Fibroblast of villous mesenchyme (primary cell): ENCODE data around the gene NRG2. TPM values are rescaled to one million over a fixed set of nuclear protein-coding genes. Genes with fewer than 3 reads are reported as not detected.

Source experiments
- DNase-seq: peaks from one replicate; pipeline ENCODE4 v3.0.0-alpha.2; 2010; ENCODE audit warnings: low read depth
- H3K4me3 ChIP-seq: 2 replicates; pipeline ENCODE4 v1.5.1; 2011; ENCODE audit warnings: low read depth, mild to moderate bottlenecking, low read length
- CTCF ChIP-seq: IDR thresholded peaks from 2 replicates; pipeline ENCODE4 v1.5.1; 2012; ENCODE audit warnings: low read depth, mild to moderate bottlenecking, low read length; ENCODE audit not compliant: insufficient read depth
- total RNA-seq: library from RNA; depleted of rRNA; stranded (reverse); fragments of >200 nt; gene quantifications from 2 replicates; pipeline ENCODE4 v1.2.3, GENCODE V29; 2012

NRG2 gene
- total RNA-seq, 1 donor, result under 0.01 TPM

DNA sequence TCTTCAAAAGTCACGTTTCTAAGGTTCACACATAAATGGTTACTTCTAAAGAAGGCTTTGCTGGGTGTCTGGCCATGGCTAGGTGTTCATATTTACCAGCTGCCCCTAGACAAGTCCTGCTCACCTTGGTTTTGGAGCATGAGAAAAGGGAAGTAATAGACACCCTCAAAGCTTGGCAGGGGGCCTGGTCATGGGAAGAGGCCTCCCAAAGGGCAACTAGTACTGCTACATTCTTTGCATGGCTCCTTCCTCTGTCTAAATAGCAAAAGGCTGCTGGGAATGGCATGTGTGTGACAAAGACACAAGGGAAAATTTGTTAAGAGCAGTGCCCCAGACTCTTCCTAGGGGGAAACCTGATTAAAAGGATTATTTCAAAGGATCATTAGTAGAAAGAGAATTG lies 93.4 kb downstream of the NRG2 start:
- no peak for TF ChIP-seq CTCF
- DNase-seq, result no peak
- H3K4me3 ChIP-seq, result no peak overlapping the region

DNA sequence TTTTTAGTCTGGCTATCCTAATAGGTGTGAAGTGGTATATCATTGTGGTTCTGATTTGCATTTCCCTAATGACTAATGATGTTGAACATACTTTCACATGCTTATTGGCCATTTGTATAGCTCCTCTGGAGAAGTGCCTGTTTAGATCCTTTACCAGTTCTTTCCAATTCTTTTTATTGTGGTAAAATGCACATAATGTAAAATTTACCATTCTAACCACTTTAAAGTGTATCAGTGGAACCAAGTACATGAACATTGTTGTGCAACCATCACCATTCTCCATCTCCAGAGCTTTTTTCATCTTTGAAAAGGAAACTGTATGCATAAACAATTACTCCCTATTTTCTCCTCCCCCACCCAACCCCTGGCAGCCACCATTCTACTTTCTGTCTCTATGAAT lies 95.4 kb downstream of the NRG2 start:
- DNase-seq, result no peak
- no peak for TF ChIP-seq CTCF
- H3K4me3 ChIP-seq, result no peak overlapping the region

GRCh38 chr5:139946440-139946839 lies 96.7 kb downstream of the NRG2 start:
- H3K4me3 ChIP-seq, result no peak overlapping the region
- TF ChIP-seq CTCF, result no peak
- no peak for DNase-seq

DNA sequence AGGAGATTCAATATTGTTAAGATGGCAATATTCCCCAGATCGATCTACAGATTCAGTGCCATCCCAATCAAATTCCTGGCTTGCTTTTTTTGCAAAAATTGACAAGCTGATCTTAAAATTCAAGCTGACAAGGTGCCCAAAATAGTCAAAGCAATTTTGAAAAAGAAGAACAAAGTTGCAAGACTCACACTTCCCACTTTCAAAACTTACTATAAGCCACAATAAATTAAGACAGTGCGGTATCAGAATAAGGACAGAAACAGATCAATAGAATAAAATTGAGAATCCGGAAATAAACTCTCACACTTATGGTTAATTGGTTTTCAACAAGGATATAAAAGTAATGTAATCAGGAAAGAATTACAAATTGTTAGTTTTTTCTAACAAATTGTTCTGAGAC lies 97.1 kb downstream of the NRG2 start:
- no peak for TF ChIP-seq CTCF
- H3K4me3 ChIP-seq, result no peak overlapping the region
- no peak for DNase-seq

DNA sequence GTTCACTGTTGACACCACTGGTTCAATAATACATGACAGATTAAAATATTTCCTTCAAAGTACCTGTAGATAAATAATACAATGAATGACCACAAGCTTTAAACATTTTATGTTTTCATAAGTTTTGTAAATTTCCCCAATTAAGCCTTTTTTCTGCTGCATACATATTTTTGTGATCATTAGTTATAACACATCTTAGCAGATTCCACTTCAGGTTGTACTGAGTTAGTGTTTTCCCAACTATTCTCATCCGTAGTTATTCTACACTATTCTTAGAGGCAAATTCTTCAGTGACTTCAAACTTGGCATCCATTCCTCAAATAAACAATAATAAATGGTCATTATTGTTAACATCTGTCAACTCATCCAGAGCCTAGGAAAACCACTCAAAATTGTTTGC lies 100.9 kb downstream of the NRG2 start:
- TF ChIP-seq CTCF, result no peak
- no peak overlapping the region for H3K4me3 ChIP-seq
- DNase-seq, result no peak

DNA sequence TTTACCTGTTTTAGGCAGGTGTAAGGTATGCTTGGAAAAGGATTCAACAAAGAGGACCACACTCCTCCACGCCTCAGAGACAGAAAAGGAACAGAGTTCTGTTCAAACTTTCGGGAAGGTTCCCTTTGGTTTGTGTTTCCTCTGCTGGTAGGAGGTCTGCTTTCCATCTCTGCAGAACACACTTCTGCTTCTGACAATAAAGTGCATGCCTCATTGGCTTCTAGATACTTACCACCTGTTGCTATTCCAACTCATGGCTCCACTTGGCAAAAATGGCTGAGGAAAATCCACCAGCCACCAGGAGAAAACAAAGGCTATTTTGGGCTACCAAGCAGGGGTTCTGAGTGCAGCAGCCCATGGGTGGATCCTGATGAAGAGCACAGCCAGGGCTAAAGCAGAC lies 112.7 kb downstream of the NRG2 start:
- no peak for TF ChIP-seq CTCF
- no peak for DNase-seq
- no peak overlapping the region for H3K4me3 ChIP-seq

DNA sequence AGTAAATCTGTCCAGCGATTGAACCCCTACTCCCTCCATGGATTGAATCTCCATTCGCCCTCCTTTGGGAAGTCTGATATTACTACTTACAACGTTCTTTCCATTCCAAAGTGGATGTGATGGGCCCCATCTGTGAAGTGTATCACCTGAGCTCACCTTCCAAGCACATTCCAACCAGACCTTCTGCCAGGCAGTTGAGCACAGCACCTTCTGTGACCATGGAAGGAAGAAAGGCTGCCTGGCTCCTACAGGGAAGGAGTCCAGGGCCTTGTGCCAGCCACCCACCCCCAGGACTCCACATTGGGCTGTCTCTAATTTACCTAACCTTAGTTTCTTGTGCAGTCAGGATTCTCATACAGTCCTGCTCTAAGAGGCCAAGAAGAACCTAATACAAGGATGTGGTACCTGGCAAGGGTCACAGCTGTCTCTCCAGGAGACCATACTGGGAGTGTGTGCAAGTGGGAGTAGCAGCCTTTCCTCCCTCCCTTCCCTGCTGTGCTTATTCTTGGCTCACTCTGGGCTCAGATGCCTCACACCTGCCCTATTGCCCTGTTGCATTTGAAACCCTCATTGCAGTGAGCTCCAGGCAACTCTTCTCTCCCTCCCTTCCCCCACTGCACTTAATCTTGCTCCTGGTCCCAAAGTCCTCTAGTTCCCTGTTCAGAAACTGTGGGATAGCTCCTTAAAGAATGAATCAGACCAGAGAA lies 116.1 kb downstream of the NRG2 start:
- TF ChIP-seq CTCF, result no peak
- no peak overlapping the region for H3K4me3 ChIP-seq
- no peak for DNase-seq
